CD4-positive, alpha-beta T cell treated with Interferon alpha-2 for 1 hour (primary cell): ENCODE data around the gene MRPL37.
A peak's percentile ranks its signal among the peaks of the same experiment; 100 is the strongest.
"Not testable (repeated sequence)": the region's sequence is repeated elsewhere in the genome, so short reads cannot be mapped to it uniquely, and the experiment has no call there.

Source experiments
- DNase-seq, 2 donors: peaks; one replicate each; pipeline ENCODE4 v3.0.0-alpha.2; 2020 to 2022

MRPL37 gene

GRCh38 chr1:54199765-54200518 lies at the start of gene MRPL37, which contains the start of gene CYB5RL:
Gene MRPL37, plus strand, starts transcription at chr1:54200167. Its CDS starts 77 bp downstream, at chr1:54200244.
Gene CYB5RL, minus strand, starts transcription at chr1:54200030. Its CDS starts 4,414 bp downstream, at chr1:54195616.
- DNase-seq: peak; percentile 88 to 95

- no peak for DNase-seq
Observed at GRCh38 chr1:54151013-54151412, 49.0 kb upstream of the MRPL37 start.

- DNase-seq: no peak
Observed at GRCh38 chr1:54152696-54153095, 47.3 kb upstream of the MRPL37 start, which contains the start of gene CDCP2. Gene CDCP2, minus strand, starts transcription at chr1:54153000. Its CDS starts 78 bp downstream, at chr1:54152922.

GRCh38 chr1:54153535-54154439 lies 46.2 kb upstream of the MRPL37 start:
- no peak for DNase-seq

GRCh38 chr1:54156201-54156600 lies 43.8 kb upstream of the MRPL37 start:
- DNase-seq: no peak

GRCh38 chr1:54156986-54157385 lies 43.0 kb upstream of the MRPL37 start:
- no peak for DNase-seq

GRCh38 chr1:54157401-54157800 lies 42.6 kb upstream of the MRPL37 start:
- DNase-seq: no peak

GRCh38 chr1:54158071-54158470 lies 41.9 kb upstream of the MRPL37 start:
- no peak for DNase-seq

GRCh38 chr1:54159733-54160316 lies 40.1 kb upstream of the MRPL37 start:
- DNase-seq: no peak

GRCh38 chr1:54160351-54160750 lies 39.6 kb upstream of the MRPL37 start:
- DNase-seq: no peak

GRCh38 chr1:54161495-54162168 lies 38.3 kb upstream of the MRPL37 start:
- DNase-seq: no peak

GRCh38 chr1:54163051-54163450 lies 36.9 kb upstream of the MRPL37 start:
- DNase-seq: no peak

- DNase-seq: no peak
Observed at GRCh38 chr1:54163573-54163972, 36.4 kb upstream of the MRPL37 start.

GRCh38 chr1:54165146-54165545 lies 34.8 kb upstream of the MRPL37 start:
- DNase-seq: no peak

GRCh38 chr1:54166357-54166756 lies 33.6 kb upstream of the MRPL37 start:
- not testable (repeated sequence) for DNase-seq

- DNase-seq: no peak
Observed at GRCh38 chr1:54167422-54168139, 32.4 kb upstream of the MRPL37 start.

GRCh38 chr1:54168206-54168965 lies 31.6 kb upstream of the MRPL37 start:
- DNase-seq: no peak

- DNase-seq: no peak
Observed at GRCh38 chr1:54169068-54169467, 30.9 kb upstream of the MRPL37 start.

- no peak for DNase-seq
Observed at GRCh38 chr1:54171016-54171415, 29.0 kb upstream of the MRPL37 start.

GRCh38 chr1:54171606-54172005 lies 28.4 kb upstream of the MRPL37 start:
- DNase-seq: no peak
